SK-N-SH (cell line): Measurements from ENCODE around the gene CLEC16A. TPM values are rescaled to one million over a fixed set of nuclear protein-coding genes. Genes with fewer than 3 reads are reported as not detected.

Experiments used
- CTCF ChIA-PET: fragments of 300-600, 350-600 bp; formaldehyde crosslinking; extraction: SDS; loops from one replicate; lab custom pipeline; 2021; lab: Yijun Ruan, JAX
- POLR2A ChIA-PET: fragments of 350-600 bp; sonication (Branson Sonifier 250); formaldehyde crosslinking; extraction: SDS; loops from one replicate; lab custom pipeline; 2020; ENCODE audit warnings: antibody characterized with exemption, inconsistent platforms; lab: Yijun Ruan, JAX
- DNase-seq: peaks from one replicate; pipeline ENCODE4 v3.0.0; 2012
- H2AFZ ChIP-seq: fragments of 200-600 bp; sonication (generic); 2 replicates; pipeline ENCODE4 v1.8.1; 2016; ENCODE audit warnings: antibody characterized with exemption, mild to moderate bottlenecking, low read depth
- H3F3A ChIP-seq: fragments of 200-600 bp; sonication (generic); replicated peaks from 2 replicates; pipeline ENCODE3; 2016; ENCODE audit warnings: antibody characterized with exemption, mild to moderate bottlenecking; ENCODE audit not compliant: insufficient read depth
- H3K27ac ChIP-seq, 2 experiments: fragments of 200-500 bp in 1 of 2; fragments of 200-600 bp in 1 of 2; sonication (Bioruptor generic) in 1 of 2; sonication (generic), shearing (Covaris generic) in 1 of 2; 2 replicates each; pipeline versions ENCODE4 v1.5.1 to v1.6.1; 2014 to 2016; ENCODE audit warnings: low read depth in 2 of 2, inconsistent platforms in 1 of 2, low read length in 1 of 2, mild to moderate bottlenecking in 1 of 2, mixed read lengths in 1 of 2
- H3K27me3 ChIP-seq: fragments of 200-600 bp; sonication (generic), shearing (Covaris generic); 2 replicates; pipeline ENCODE4 v1.6.1; 2016; ENCODE audit warnings: mixed run types; ENCODE audit not compliant: insufficient read depth
- H3K36me3 ChIP-seq, 2 experiments: fragments of 200-500 bp in 1 of 2; fragments of 200-600 bp in 1 of 2; sonication (Bioruptor generic) in 1 of 2; sonication (generic) in 1 of 2; replicated peaks in 1 of 2; 2 replicates each; pipeline versions ENCODE3 to v1.5.1; 2014 to 2016; ENCODE audit warnings: low read length in 1 of 2, mild to moderate bottlenecking in 1 of 2; ENCODE audit not compliant: insufficient read depth in 2 of 2, control insufficient read depth in 1 of 2
- H3K4me1 ChIP-seq, 2 experiments: fragments of 200-500 bp in 1 of 2; fragments of 200-600 bp in 1 of 2; sonication (Bioruptor generic) in 1 of 2; sonication (generic), shearing (Covaris generic) in 1 of 2; 2 replicates each; pipeline versions ENCODE4 v1.5.1 to v1.6.1; 2014 to 2016; ENCODE audit warnings: low read depth in 1 of 2, low read length in 1 of 2, mixed run types in 1 of 2; ENCODE audit not compliant: insufficient read depth in 2 of 2, control insufficient read depth in 1 of 2
- H3K4me2 ChIP-seq: fragments of 200-600 bp; sonication (generic), shearing (Covaris generic); 2 replicates; pipeline ENCODE4 v1.6.1; 2017; ENCODE audit warnings: mixed run types
- H3K4me3 ChIP-seq, 2 experiments: fragments of 200-500 bp in 1 of 2; fragments of 200-600 bp in 1 of 2; sonication (Bioruptor generic) in 1 of 2; sonication (generic), shearing (Covaris generic) in 1 of 2; 2 replicates each; pipeline versions ENCODE4 v1.5.1 to v1.8.1; 2014 to 2016; ENCODE audit warnings: low read depth in 2 of 2, inconsistent platforms in 1 of 2, low read length in 1 of 2, mild to moderate bottlenecking in 1 of 2, mixed read lengths in 1 of 2, moderate library complexity in 1 of 2
- H3K79me2 ChIP-seq: fragments of 200-600 bp; sonication (generic); 2 replicates; pipeline ENCODE4 v1.8.1; 2017; ENCODE audit warnings: mild to moderate bottlenecking; ENCODE audit not compliant: insufficient read depth
- H3K9ac ChIP-seq: fragments of 200-600 bp; sonication (generic); 2 replicates; pipeline ENCODE4 v1.6.1; 2017; ENCODE audit warnings: mixed run types
- H3K9me2 ChIP-seq: fragments of 200-600 bp; sonication (generic); 2 replicates; pipeline ENCODE4 v1.6.1; 2017; ENCODE audit warnings: mixed run types
- H3K9me3 ChIP-seq: fragments of 200-600 bp; sonication (generic); 2 replicates; pipeline ENCODE4 v1.6.1; 2017; ENCODE audit warnings: mixed run types, mild to moderate bottlenecking, moderate library complexity
- H4K20me1 ChIP-seq: fragments of 200-600 bp; sonication (generic); 2 replicates; pipeline ENCODE4 v1.6.1; 2017; ENCODE audit warnings: mild to moderate bottlenecking, mixed run types; ENCODE audit not compliant: insufficient read depth
- CHD2 ChIP-seq: fragments of 150-350 bp; IDR thresholded peaks from 2 replicates; pipeline ENCODE4 v1.6.1; 2018; ENCODE audit warnings: low read length; ENCODE audit not compliant: partially characterized antibody
- CTCF ChIP-seq: fragments of 200-600 bp; sonication (generic); IDR thresholded peaks from 2 replicates; pipeline ENCODE4 v1.6.1; 2017; ENCODE audit warnings: antibody characterized with exemption, mild to moderate bottlenecking, moderate library complexity
- ELF1 ChIP-seq: IDR thresholded peaks from 2 replicates; pipeline ENCODE4 v1.4.0; 2012
- FOXJ3 ChIP-seq: sonication (generic); formaldehyde crosslinking; IDR thresholded peaks from 2 replicates; pipeline ENCODE4 v1.5.1; 2020; ENCODE audit warnings: mild to moderate bottlenecking, missing genetic modification reagents
- GATA2 ChIP-seq: sonication (generic); formaldehyde crosslinking; IDR thresholded peaks from 2 replicates; pipeline ENCODE4 v1.5.0; 2020; ENCODE audit warnings: mild to moderate bottlenecking, missing genetic modification reagents
- IRF3 ChIP-seq: fragments of 150-350 bp; IDR thresholded peaks from 2 replicates; pipeline ENCODE4 v1.6.1; 2016; ENCODE audit warnings: mild to moderate bottlenecking, low read depth, low read length
- MAX ChIP-seq: IDR thresholded peaks from 2 replicates; pipeline ENCODE4 v1.4.0; 2012; ENCODE audit warnings: low read depth
- MEF2A ChIP-seq: IDR thresholded peaks from 2 replicates; pipeline ENCODE4 v1.4.0; 2012; ENCODE audit warnings: low read depth, borderline replicate concordance
- RFX5 ChIP-seq: IDR thresholded peaks from 2 replicates; pipeline ENCODE4 v1.6.1; 2012; ENCODE audit warnings: mild to moderate bottlenecking, improper control_type of control experiment, low read length
- RXRA ChIP-seq: IDR thresholded peaks from 2 replicates; pipeline ENCODE4 v1.4.0; 2012; ENCODE audit warnings: low read depth, mild to moderate bottlenecking, borderline replicate concordance
- SIN3A ChIP-seq: IDR thresholded peaks from 2 replicates; pipeline ENCODE4 v1.6.1; 2012; ENCODE audit warnings: low read depth, mild to moderate bottlenecking, low read length, moderate library complexity, borderline replicate concordance
- TEAD4 ChIP-seq: IDR thresholded peaks from 2 replicates; pipeline ENCODE4 v1.4.0; 2012; ENCODE audit warnings: mild to moderate bottlenecking, borderline replicate concordance; ENCODE audit not compliant: insufficient read depth
- USF2 ChIP-seq: fragments of 150-350 bp; IDR thresholded peaks from 2 replicates; pipeline ENCODE4 v1.6.1; 2017; ENCODE audit warnings: antibody characterized with exemption, low read length, low read depth, borderline replicate concordance
- WGBS: methylation state at CpG from one replicate; pipeline ENCODE4 v1.1.6; 2017; ENCODE audit warnings: low lambda C conversion rate; 5-methylcytosine and 5-hydroxymethylcytosine counted together
- polyA plus RNA-seq, 3 experiments: library from polyadenylated mRNA; depleted of rRNA; stranded (reverse); fragments of >200 nt; gene quantifications; 2 replicates each; pipeline ENCODE4 v1.2.3, GENCODE V29; 2012

The CLEC16A gene
- polyA plus RNA-seq, 1 of the 3 experiments (the other 2 are of a cell fraction): 13.7 TPM

GRCh38 chr16:11089504-11090124, 145.2 kb downstream of the CLEC16A start (continued):
- no peak for TF ChIP-seq MEF2A
- TF ChIP-seq TEAD4: no peak
- no peak for TF ChIP-seq CHD2

GRCh38 chr16:11090232-11090631, 145.9 kb downstream of the CLEC16A start:
- WGBS: 94% methylated on average over 6 of the region's 6 CpGs
- CTCF ChIA-PET: interaction anchor here (0.8 to 1.2 kb wide), 2 partner anchors 128 to 167 kb away, joined by 3 read pairs; no protein-coding TSS in a partner anchor

More at GRCh38 chr16:11090232-11090631, 145.9 kb downstream of the CLEC16A start:
- Histone ChIP-seq H3K27ac (no peak overlapping the region), H3K4me2 (no peak overlapping the region), H3K79me2 (no peaks in the 10 kb centered on the region), H3K27me3 (no peaks in the 10 kb centered on the region), H3F3A (no peaks in the 10 kb centered on the region), H4K20me1 (no peaks in the 10 kb centered on the region), H3K36me3 (no peaks in the 10 kb centered on the region), H2AFZ (no peak overlapping the region), H3K4me3 (no peak overlapping the region), H3K9ac (no peak overlapping the region), H3K9me2 (no peaks in the 10 kb centered on the region), H3K9me3 (no peaks in the 10 kb centered on the region), H3K4me1 (peaks cover 8 to 28% of the 10 kb centered on the region in 2 experiments; a peak in 3 of 4 replicates)
- POLR2A ChIA-PET: no interaction called here
- no peak for DNase-seq
- TF ChIP-seq MEF2A (no peak), MAX (no peak), ELF1 (no peak), FOXJ3 (CRISPR knock-in tag) (no peak), SIN3A (no peak), RXRA (no peak), USF2 (no peak), CTCF (no peak), IRF3 (no peak), RFX5 (no peak), GATA2 (CRISPR knock-in tag) (no peak)
